ENCODE measurements around the gene AIFM1. TPM values are rescaled to one million over a fixed set of nuclear protein-coding genes. Genes with fewer than 3 reads are reported as not detected.

AIFM1 gene
- polyA plus RNA-seq, 3 donors: 88.2 to 93.3 (median 92.8) TPM

- no peak for DNase-seq
Observed at GRCh38 chrX:130097507-130098209, 68.0 kb downstream of the AIFM1 start.

- no peak for DNase-seq
Observed at GRCh38 chrX:130095249-130096030, 70.2 kb downstream of the AIFM1 start.

GRCh38 chrX:130094696-130095095, 70.9 kb downstream of the AIFM1 start:
- no peak for DNase-seq

GRCh38 chrX:130093271-130093670, 72.4 kb downstream of the AIFM1 start:
- DNase-seq: no peak

- DNase-seq: no peak
Observed at GRCh38 chrX:130091980-130092522, 73.6 kb downstream of the AIFM1 start.

- no peak for DNase-seq
Observed at GRCh38 chrX:130090364-130090763, 75.3 kb downstream of the AIFM1 start.

GRCh38 chrX:130086447-130087206, 79.0 kb downstream of the AIFM1 start:
- DNase-seq: no peak

- DNase-seq: no peak
Observed at GRCh38 chrX:130085551-130086446, 79.8 kb downstream of the AIFM1 start.

GRCh38 chrX:130084631-130085237, 80.9 kb downstream of the AIFM1 start:
- DNase-seq: no peak

GRCh38 chrX:130083656-130084382, 81.8 kb downstream of the AIFM1 start:
- DNase-seq: no peak

GRCh38 chrX:130083107-130083490, 82.5 kb downstream of the AIFM1 start:
- DNase-seq: no peak

- DNase-seq: no peak
Observed at GRCh38 chrX:130082244-130083106, 83.2 kb downstream of the AIFM1 start.

GRCh38 chrX:130081421-130082045, 84.1 kb downstream of the AIFM1 start:
- no peak for DNase-seq

GRCh38 chrX:130080791-130081367, 84.8 kb downstream of the AIFM1 start:
- no peak for DNase-seq

GRCh38 chrX:130079824-130080406, 85.7 kb downstream of the AIFM1 start:
- peak; percentile 65 for DNase-seq

All from renal pelvis (tissue), 4 donors.